Measurements from ENCODE around the gene ZBTB46. TPM values are rescaled to one million over a fixed set of nuclear protein-coding genes. Genes with fewer than 3 reads are reported as not detected.
"Not testable (repeated sequence)": the region's sequence is repeated elsewhere in the genome, so short reads cannot be mapped to it uniquely, and the experiment has no call there.

ZBTB46 gene
- total RNA-seq, 1 donor from 2014 or later = 0.84 TPM

- H3K4me3 Mint-ChIP-seq = no peak overlapping the region
- intact Hi-C loops (cut with micrococcal nuclease) = no loop called here
- peaks cover 5% of the 10 kb centered on the region for H3K4me1 Mint-ChIP-seq
- DNase-seq = no peak
- H3K27ac Mint-ChIP-seq = no peak overlapping the region
- no peaks in the 10 kb centered on the region for H3K9me3 Mint-ChIP-seq
- H3K27me3 Mint-ChIP-seq = peaks cover 2% of the 10 kb centered on the region
- no peaks in the 10 kb centered on the region for H3K36me3 Mint-ChIP-seq (ENCODE audit: low read depth)
These were observed 23.4 kb downstream of the ZBTB46 start for GRCh38 chr20:63807654-63808053.

DNA sequence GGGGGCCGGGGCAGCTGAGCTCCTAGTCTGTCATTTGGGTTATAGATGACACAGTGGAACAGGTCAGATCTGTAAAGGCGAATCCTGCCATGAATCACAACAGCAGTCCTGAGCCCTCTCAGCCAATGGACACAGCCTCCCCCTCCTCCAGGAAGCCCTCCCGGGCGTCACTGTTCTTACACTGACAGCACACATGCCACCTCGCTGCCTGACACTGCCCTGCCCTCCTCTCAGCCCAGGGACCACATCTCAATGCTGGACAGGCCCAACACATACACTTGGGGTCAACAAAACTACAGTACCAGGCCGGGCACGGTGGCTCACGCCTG, 26.8 kb downstream of the ZBTB46 start:
- intact Hi-C loops (cut with micrococcal nuclease) = no loop called here
- H3K27ac Mint-ChIP-seq = no peak overlapping the region
- no peaks in the 10 kb centered on the region for H3K9me3 Mint-ChIP-seq
- DNase-seq = no peak
- no peaks in the 10 kb centered on the region for H3K36me3 Mint-ChIP-seq (ENCODE audit: low read depth)
- H3K4me3 Mint-ChIP-seq = no peak overlapping the region
- H3K27me3 Mint-ChIP-seq = peaks cover 6% of the 10 kb centered on the region
- H3K4me1 Mint-ChIP-seq = peaks cover 5% of the 10 kb centered on the region

DNA sequence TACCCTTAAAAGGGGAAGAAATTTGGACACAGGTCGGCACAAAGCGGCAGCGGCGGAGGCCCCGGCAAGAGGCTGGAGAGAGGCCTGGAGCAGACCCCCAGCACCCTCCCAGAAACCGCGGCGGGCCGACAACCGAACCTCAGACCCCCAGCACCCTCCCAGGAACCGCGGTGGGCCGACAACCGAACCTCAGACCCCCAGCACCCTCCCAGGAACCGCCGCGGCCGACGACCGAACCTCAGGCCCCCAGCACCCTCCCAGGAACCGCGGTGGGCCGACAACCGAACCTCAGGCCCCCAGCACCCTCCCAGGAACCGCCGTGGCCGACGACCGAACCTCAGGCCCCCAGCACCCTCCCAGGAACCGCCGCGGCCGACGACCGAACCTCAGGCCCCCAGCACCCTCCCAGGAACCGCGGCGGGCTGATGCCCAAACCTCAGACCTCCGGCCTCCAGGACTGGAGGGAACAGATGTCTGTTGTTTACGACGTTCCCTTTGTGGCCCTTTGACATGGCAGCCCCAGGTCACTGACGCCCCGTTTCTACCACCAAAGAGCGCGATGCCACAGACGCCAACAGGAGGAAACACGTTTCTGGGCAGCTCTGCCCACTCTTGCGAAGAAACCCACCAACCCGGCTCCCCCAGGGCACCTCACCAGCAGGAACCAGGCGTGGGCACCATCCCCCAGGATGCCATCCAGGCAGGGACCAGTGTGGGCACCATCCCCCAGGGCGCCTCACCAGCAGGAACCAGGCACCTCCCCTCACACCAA, 28.4 kb downstream of the ZBTB46 start:
- intact Hi-C loops (cut with micrococcal nuclease) = no loop called here
- Mint-ChIP-seq H3K4me1 (peaks cover 5% of the 10 kb centered on the region), H3K36me3 (ENCODE audit: low read depth) (no peaks in the 10 kb centered on the region)

GRCh38 chr20:63801174-63801573, 29.9 kb downstream of the ZBTB46 start:
- peaks cover 12% of the 10 kb centered on the region for H3K27me3 Mint-ChIP-seq
- H3K4me3 Mint-ChIP-seq; H3K27ac Mint-ChIP-seq; H3K36me3 Mint-ChIP-seq (ENCODE audit: low read depth); H3K4me1 Mint-ChIP-seq; intact Hi-C loops (cut with micrococcal nuclease); H3K9me3 Mint-ChIP-seq: not testable (repeated sequence)
- peak; percentile 63 for DNase-seq

More for the DNA sequence above, 28.4 kb downstream of the ZBTB46 start:
- H3K4me3 Mint-ChIP-seq = no peak overlapping the region
- H3K9me3 Mint-ChIP-seq = no peaks in the 10 kb centered on the region
- H3K27me3 Mint-ChIP-seq = peaks cover 8% of the 10 kb centered on the region
- no peak for DNase-seq
- H3K27ac Mint-ChIP-seq = no peak overlapping the region

DNA sequence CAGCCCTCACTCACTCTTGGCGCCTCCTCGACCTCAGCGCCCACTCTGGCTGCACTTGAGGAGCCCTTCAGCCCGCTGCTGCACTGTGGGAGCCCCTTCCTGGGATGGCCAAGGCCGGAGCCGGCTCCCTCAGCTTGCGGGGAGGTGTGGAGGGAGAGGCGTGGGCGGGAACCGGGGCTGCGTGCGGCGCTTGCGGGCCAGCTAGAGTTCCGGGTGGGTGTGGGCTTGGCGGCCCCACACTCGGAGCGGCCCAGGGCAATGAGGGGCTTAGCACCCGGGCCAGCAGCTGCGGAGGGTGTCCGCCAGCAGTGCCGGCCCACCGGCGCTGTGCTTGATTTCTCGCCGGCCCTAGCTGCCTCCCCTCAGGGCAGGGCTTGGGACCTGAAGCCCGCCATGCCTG, 30.7 kb downstream of the ZBTB46 start:
- H3K36me3 Mint-ChIP-seq (ENCODE audit: low read depth); H3K9me3 Mint-ChIP-seq; intact Hi-C loops (cut with micrococcal nuclease); H3K27ac Mint-ChIP-seq; H3K4me1 Mint-ChIP-seq; H3K4me3 Mint-ChIP-seq; DNase-seq: not testable (repeated sequence)
- H3K27me3 Mint-ChIP-seq = peaks cover 15% of the 10 kb centered on the region

GRCh38 chr20:63799127-63799526, 31.9 kb downstream of the ZBTB46 start:
- H3K36me3 Mint-ChIP-seq (ENCODE audit: low read depth); H3K9me3 Mint-ChIP-seq; H3K4me3 Mint-ChIP-seq; intact Hi-C loops (cut with micrococcal nuclease); H3K27ac Mint-ChIP-seq; DNase-seq: not testable (repeated sequence)
- Mint-ChIP-seq H3K27me3 (peaks cover 22% of the 10 kb centered on the region), H3K4me1 (peaks cover 10% of the 10 kb centered on the region)

- not testable (repeated sequence) for H3K9me3 Mint-ChIP-seq; H3K36me3 Mint-ChIP-seq (ENCODE audit: low read depth); H3K27ac Mint-ChIP-seq; H3K4me3 Mint-ChIP-seq; H3K4me1 Mint-ChIP-seq; DNase-seq
- H3K27me3 Mint-ChIP-seq = peaks cover 26% of the 10 kb centered on the region
- intact Hi-C loops (cut with micrococcal nuclease) = loop anchor here (2.0 kb wide), 1 partner anchor 258 kb away; no protein-coding TSS in a partner anchor
These were observed 33.9 kb downstream of the ZBTB46 start for GRCh38 chr20:63797175-63797574.

DNA sequence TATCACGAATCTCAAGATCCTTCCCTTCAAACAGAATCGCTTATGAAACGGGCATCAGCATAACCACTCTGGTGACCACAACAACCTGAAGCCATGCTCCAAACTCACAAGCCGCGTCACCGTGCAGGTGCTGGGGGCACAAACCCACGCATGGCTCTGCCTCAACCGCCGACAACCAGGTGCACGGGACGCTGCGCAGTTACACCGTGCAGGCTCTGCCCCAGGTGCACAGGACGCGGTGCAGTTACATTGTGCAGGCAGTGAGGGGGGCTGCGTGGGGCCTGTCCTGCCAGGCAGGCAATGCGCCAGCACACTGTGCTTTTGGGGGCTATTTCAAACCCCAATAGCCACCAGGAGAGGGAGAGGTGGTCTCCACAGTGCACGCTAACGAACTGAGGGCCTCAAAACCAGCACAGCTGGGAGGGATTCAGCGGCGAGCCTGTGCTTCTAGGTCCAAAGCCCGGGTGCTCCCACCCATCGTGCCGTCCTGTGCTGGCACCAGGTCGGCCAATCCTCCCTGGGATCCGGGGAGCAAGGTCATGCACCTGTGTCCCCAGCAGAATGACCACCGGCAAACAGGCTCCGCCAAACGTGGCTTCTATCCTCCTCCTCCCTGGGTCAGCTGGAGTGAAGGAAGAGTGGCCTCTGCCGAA, 35.8 kb downstream of the ZBTB46 start:
- H3K4me3 Mint-ChIP-seq = no peak overlapping the region
- peaks cover 23% of the 10 kb centered on the region for H3K27me3 Mint-ChIP-seq
- intact Hi-C loops (cut with micrococcal nuclease) = no loop called here

GRCh38 chr20:63794614-63795013, 36.5 kb downstream of the ZBTB46 start:
- Mint-ChIP-seq H3K27me3 (peaks cover 23% of the 10 kb centered on the region), H3K9me3 (no peaks in the 10 kb centered on the region), H3K4me1 (peaks cover 5% of the 10 kb centered on the region), H3K36me3 (ENCODE audit: low read depth) (no peaks in the 10 kb centered on the region), H3K27ac (no peak overlapping the region), H3K4me3 (no peak overlapping the region)
- no peak for DNase-seq
- intact Hi-C loops (cut with micrococcal nuclease) = no loop called here

More for the DNA sequence above, 35.8 kb downstream of the ZBTB46 start:
- Mint-ChIP-seq H3K4me1 (peaks cover 5% of the 10 kb centered on the region), H3K27ac (no peak overlapping the region), H3K9me3 (no peaks in the 10 kb centered on the region), H3K36me3 (ENCODE audit: low read depth) (no peaks in the 10 kb centered on the region)
- DNase-seq = no peak

- no peaks in the 10 kb centered on the region for H3K9me3 Mint-ChIP-seq
- no peaks in the 10 kb centered on the region for H3K36me3 Mint-ChIP-seq (ENCODE audit: low read depth)
- no peak overlapping the region for H3K4me3 Mint-ChIP-seq
- peaks cover 23% of the 10 kb centered on the region for H3K27me3 Mint-ChIP-seq
- no peak for DNase-seq
- H3K27ac Mint-ChIP-seq = no peak overlapping the region
- intact Hi-C loops (cut with micrococcal nuclease) = no loop called here
- H3K4me1 Mint-ChIP-seq = peaks cover 5% of the 10 kb centered on the region
These were observed 38.2 kb downstream of the ZBTB46 start for GRCh38 chr20:63792866-63793265.

DNA sequence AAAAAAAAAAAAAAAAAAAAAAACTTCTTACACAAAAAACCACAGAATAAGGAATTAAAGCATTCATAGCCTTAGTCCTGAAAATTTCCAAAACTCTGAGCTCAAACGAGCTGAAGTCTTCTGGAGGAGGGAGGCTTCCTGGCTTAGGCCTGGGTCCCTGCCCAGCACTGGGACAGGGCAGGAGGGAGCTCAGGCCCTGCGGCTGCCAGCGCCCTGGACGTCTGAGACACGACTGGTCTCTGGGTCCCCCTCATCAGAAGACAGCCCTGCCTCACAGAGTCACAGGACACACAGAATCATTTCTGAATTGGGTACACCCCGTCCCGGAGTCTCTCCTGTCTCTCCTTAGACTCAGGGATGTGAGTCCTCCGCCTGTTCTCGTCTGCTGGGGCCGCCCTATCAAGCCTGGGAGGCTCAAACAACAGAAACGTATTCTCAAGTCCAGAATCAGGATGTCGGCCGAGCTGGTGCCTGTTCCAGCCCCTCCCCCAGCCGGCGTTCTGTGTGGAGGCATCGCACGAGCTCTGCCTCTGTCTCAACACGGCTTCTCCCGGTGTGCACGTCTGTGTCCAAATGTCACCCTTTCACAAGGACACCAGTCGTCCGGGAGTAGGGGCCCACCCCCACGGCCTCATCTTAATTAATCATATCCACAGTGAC, 39.4 kb downstream of the ZBTB46 start:
- H3K4me3 Mint-ChIP-seq = no peak overlapping the region
- no peak for DNase-seq
- intact Hi-C loops (cut with micrococcal nuclease) = no loop called here
- H3K27ac Mint-ChIP-seq = no peak overlapping the region
- H3K9me3 Mint-ChIP-seq = no peaks in the 10 kb centered on the region
- H3K27me3 Mint-ChIP-seq = peaks cover 19% of the 10 kb centered on the region
- H3K36me3 Mint-ChIP-seq (ENCODE audit: low read depth) = no peaks in the 10 kb centered on the region
- H3K4me1 Mint-ChIP-seq = peaks cover 5% of the 10 kb centered on the region

GRCh38 chr20:63790572-63791168, 40.4 kb downstream of the ZBTB46 start:
- Mint-ChIP-seq H3K27me3 (peaks cover 14% of the 10 kb centered on the region), H3K36me3 (ENCODE audit: low read depth) (no peaks in the 10 kb centered on the region), H3K9me3 (no peaks in the 10 kb centered on the region), H3K27ac (no peak overlapping the region), H3K4me3 (no peak overlapping the region), H3K4me1 (peaks cover 9% of the 10 kb centered on the region)
- intact Hi-C loops (cut with micrococcal nuclease) = no loop called here
- no peak for DNase-seq

GRCh38 chr20:63789836-63790571, 41.1 kb downstream of the ZBTB46 start:
- intact Hi-C loops (cut with micrococcal nuclease) = no loop called here
- no peak overlapping the region for H3K4me3 Mint-ChIP-seq
- peaks cover 7% of the 10 kb centered on the region for H3K4me1 Mint-ChIP-seq
- peaks cover 10% of the 10 kb centered on the region for H3K27me3 Mint-ChIP-seq
- no peak for DNase-seq
- H3K27ac Mint-ChIP-seq = no peak overlapping the region
- H3K9me3 Mint-ChIP-seq = no peaks in the 10 kb centered on the region
- H3K36me3 Mint-ChIP-seq (ENCODE audit: low read depth) = no peaks in the 10 kb centered on the region

All from activated CD4-positive, alpha-beta T cell treated with anti-CD3 and anti-CD28 coated beads, Interleukin-2, amount 10 ng/mL, durations not matched to agents 24 days and 14 days (primary cell).